GM13976 (cell line): ENCODE measurements around the gene LHFPL4.

Experiments
- DNase-seq: peaks from one replicate; pipeline ENCODE4 v3.0.0; 2012; ENCODE audit warnings: low spot score
- in situ Hi-C: fragments of 300-500 bp; cut with MboI; formaldehyde crosslinking; loops from one replicate; pipeline ENCODE4 v1.12.0; 2022; ENCODE audit warnings: low sequenced_read_pairs, mixed read lengths, inconsistent platforms; ENCODE audit not compliant: unreplicated experiment
- TF ChIP-seq, protein P1 (sequence below): IDR thresholded peaks from 2 replicates; pipeline ENCODE4 v1.5.1; 2012; ENCODE audit warnings: borderline replicate concordance, mild to moderate bottlenecking; ENCODE audit not compliant: insufficient read depth; ENCODE audit errors: extremely low read depth, missing control alignments, control extremely low read depth

LHFPL4 gene

DNA sequence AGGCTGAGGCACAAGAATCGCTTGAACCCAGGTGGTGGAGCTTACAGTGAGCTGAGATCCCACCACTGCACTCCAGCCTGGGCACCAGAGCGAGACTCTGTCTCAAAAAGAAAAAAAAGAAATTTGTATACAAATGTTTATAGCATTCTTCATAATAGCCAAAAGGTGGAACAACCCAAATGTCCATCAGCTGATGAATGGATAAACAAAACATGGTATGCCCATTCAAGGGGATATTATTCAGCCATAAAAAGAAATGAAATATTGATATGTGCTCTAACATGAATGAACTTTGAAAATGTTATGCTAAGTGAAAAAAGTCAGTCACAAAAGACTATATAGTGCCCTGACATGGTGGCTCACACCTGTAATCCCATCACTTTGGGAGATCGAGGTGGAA lies 11.4 kb downstream of the LHFPL4 start:
- in situ Hi-C loops, result no loop called here
- DNase-seq, result no peak
- TF ChIP-seq, protein P1, sequence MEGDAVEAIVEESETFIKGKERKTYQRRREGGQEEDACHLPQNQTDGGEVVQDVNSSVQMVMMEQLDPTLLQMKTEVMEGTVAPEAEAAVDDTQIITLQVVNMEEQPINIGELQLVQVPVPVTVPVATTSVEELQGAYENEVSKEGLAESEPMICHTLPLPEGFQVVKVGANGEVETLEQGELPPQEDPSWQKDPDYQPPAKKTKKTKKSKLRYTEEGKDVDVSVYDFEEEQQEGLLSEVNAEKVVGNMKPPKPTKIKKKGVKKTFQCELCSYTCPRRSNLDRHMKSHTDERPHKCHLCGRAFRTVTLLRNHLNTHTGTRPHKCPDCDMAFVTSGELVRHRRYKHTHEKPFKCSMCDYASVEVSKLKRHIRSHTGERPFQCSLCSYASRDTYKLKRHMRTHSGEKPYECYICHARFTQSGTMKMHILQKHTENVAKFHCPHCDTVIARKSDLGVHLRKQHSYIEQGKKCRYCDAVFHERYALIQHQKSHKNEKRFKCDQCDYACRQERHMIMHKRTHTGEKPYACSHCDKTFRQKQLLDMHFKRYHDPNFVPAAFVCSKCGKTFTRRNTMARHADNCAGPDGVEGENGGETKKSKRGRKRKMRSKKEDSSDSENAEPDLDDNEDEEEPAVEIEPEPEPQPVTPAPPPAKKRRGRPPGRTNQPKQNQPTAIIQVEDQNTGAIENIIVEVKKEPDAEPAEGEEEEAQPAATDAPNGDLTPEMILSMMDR, result no peak

DNA sequence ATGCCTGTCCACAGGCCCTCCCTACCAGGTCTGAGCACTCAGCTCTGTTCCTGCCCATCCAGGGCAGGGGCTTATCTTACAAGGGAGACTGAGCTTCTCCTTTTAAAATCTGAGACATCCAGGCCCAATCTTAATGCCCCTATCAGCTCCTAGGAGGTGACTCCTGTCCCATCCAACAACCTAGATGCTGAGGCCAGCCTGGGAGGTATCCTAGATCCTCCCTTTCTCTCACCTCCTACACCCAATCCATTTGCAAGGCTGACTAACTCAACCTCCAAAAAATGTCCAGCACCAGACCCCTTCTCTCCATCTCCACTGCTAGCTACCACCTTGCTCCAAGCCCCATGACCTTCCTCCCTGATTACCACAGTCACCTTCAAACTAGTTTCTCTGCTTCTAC lies 17.4 kb downstream of the LHFPL4 start:
- TF ChIP-seq, protein P1, result no peak
- in situ Hi-C loops, result no loop called here
- DNase-seq, result no peak

DNA sequence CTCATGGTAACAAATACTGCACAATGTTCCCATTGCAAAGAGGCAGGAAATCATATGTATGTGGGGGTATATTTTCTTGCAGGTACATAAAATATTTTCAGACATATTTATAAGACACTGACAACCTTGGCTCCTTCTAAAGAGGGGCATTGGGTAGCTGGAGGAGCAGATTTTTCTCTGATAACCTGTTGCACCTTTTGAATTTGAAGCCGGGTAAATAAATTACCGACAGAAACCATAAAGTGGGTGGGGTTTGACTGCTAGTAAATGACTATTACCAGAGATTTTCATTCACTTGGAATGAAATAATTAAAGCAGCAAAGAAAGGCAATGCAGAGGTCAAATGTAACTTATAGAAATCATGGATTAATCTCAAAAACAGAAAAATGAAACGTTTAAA lies 19.2 kb downstream of the LHFPL4 start:
- in situ Hi-C loops, result no loop called here
- TF ChIP-seq, protein P1, result no peak
- DNase-seq, result no peak

DNA sequence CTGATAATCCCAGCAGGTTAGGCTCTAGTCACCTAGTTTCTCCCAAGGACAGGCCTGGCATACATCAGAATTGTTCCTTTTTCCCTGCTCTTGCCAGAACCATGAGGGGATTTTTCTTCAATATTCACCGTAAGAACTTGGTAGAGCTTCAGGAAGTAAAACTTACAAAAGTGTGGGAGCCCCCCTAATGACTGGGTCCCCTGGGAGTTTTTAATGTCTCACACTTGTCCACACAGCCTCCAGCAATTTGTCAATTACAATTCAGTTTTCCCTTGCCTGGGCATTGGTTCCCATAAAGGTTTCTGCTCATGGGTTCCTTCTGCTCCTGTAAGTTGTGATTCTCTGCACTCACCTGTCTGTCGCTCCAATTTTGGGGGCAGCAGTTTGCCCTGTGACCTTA lies 28.5 kb downstream of the LHFPL4 start:
- TF ChIP-seq, protein P1, result no peak
- in situ Hi-C loops, result no loop called here
- DNase-seq, result no peak

DNA sequence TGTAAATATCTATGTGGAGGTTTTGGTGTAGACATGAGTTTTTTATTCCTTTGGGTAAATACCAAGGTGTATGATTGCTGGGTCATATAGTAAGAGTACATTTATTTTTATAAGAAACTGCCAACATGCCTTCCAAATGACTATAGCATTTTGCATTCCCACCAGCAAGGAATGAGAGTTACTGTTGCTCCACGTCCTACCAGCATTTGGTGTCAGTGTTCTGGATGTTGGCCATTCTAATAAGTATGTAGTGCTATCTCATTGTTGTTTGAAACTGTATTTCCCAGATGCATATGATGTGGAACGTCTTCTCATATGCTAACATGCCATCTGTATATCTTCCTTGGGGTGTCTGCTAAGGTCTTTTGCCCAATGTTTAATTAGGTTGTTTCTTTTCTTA lies 38.7 kb downstream of the LHFPL4 start:
- in situ Hi-C loops, result no loop called here
- no peak for DNase-seq
- TF ChIP-seq, protein P1, result no peak

DNA sequence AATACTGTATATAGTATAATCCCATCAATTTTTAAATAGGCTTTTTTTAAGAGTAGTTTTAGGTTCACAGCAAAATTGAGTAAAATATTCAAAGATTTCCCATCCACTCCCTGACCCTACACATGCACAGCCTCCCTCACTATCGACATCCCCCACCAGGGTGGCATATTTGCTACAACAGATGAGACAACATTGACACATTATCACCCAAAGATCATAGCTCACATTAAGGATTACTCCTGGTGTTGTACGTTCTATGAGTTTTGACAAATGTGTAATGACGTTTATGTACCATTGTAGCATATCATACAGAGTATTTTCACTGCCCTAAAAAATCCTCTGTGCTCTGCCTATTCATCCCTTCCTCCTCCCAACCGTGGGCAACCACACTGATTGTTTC lies 39.3 kb downstream of the LHFPL4 start:
- DNase-seq, result no peak
- TF ChIP-seq, protein P1, result no peak
- in situ Hi-C loops, result no loop called here
